Adrenal gland (tissue), 12 donors: Measurements from ENCODE around the gene SLC6A12. TPM values are rescaled to one million over a fixed set of nuclear protein-coding genes. Genes with fewer than 3 reads are reported as not detected.

Source experiments
- DNase-seq, 7 donors: peaks; one replicate each; pipeline ENCODE4 v3.0.0-alpha.2; 2019 to 2020
- H3K27ac ChIP-seq, 5 donors: fragments of 200-600 bp; sonication (generic) in 4 of 5; 1 replicate in 3 of 5; 2 replicates in 2 of 5; pipeline versions ENCODE4 v1.5.1 to v1.8.0; 2016 to 2020; ENCODE audit warnings: mild to moderate bottlenecking in 1 of 5
- H3K27me3 ChIP-seq: fragments of 200-600 bp; 2 replicates; pipeline ENCODE4 v1.8.0; 2021
- H3K36me3 ChIP-seq, 2 donors: fragments of 200-600 bp; replicated peaks in 1 of 2; 1 replicate in 1 of 2; 2 replicates in 1 of 2; pipeline versions ENCODE4 v1.5.1 to v1.8.0; 2018 to 2022
- H3K4me1 ChIP-seq, 2 donors: fragments of 200-600 bp; replicated peaks in 1 of 2; 1 replicate in 1 of 2; 2 replicates in 1 of 2; pipeline versions ENCODE4 v1.5.1 to v1.8.0; 2018 to 2021
- H3K4me3 ChIP-seq, 4 donors: fragments of 200-600 bp; sonication (generic) in 3 of 4; one replicate each; pipeline ENCODE4 v1.5.1; 2016 to 2018
- H3K9me3 ChIP-seq, 3 donors: fragments of 200-600 bp; sonication (generic) in 1 of 3; replicated peaks in 1 of 3; 1 replicate in 2 of 3; 2 replicates in 1 of 3; pipeline versions ENCODE4 v1.5.1 to v1.8.0; 2016 to 2021
- POLR2A ChIP-seq, 2 donors: fragments of 450-650 bp; IDR thresholded peaks; one replicate each; pipeline ENCODE4 v1.6.1; 2017; ENCODE audit warnings: antibody characterized with exemption in 2 of 2, mild to moderate bottlenecking in 2 of 2, moderate library complexity in 1 of 2
- WGBS, 4 donors: extraction: QIAGEN DNeasy Blood & Tissue Kit in 2 of 4; methylation state at CpG; one replicate each; pipeline versions ENCODE4 v1.1.5 to v1.1.7; 2013 to 2017; 5-methylcytosine and 5-hydroxymethylcytosine counted together
- intact Hi-C, 2 donors: fragments of 100-400 bp; cut with DNase I; formaldehyde crosslinking; loops; one replicate each; pipeline versions ENCODE4 v1.14.1 to v1.15.0; 2022 to 2023
- polyA plus RNA-seq, 3 donors: library from polyadenylated mRNA; stranded (reverse); fragments of 200-250 nt in 2 of 3; fragments of 350-450 nt in 1 of 3; fragmentation: Illumina TruSeq in 1 of 3; extraction: RNeasy Lipid Tissue Mini Kit (QIAGEN cat#74804) in 1 of 3; gene quantifications; one replicate each; pipeline ENCODE4 v1.2.3, GENCODE V29; 2013 to 2014
- total RNA-seq, 9 donors: library from RNA; depleted of rRNA in 4 of 9; stranded (reverse); fragments of >200 nt in 4 of 9; fragments of 120-200 nt in 1 of 9; fragmentation: NEBNext Ultra II Directional in 1 of 9; extraction: Animal tissue kit (Norgen Biotek cat#: 25700) in 1 of 9; gene quantifications; one replicate each; pipeline versions ENCODE4 v1.1.0 to v1.2.4, GENCODE V29; 2013 to 2023
- TF ChIP-seq, protein P1 (sequence below), 6 experiments: fragments of 450-650 bp in 4 of 6; fragments of 200-600 bp in 2 of 6; sonication (generic) in 1 of 6; IDR thresholded peaks; 1 replicate in 5 of 6; 2 replicates in 1 of 6; pipeline versions ENCODE4 v1.5.1 to v1.8.0; 2016 to 2021; ENCODE audit warnings: antibody characterized with exemption in 6 of 6, mild to moderate bottlenecking in 2 of 6, moderate library complexity in 1 of 6
- donor health status: healthy with polysubstance abuse.
- donor health status: Bipolar disorder and iron deficiency.
- donor health status: DM: yes; HTN: yes; CAD: no.
- donor health status: DM: no; HTN: no; CAD: no.
- donor health status: DM: no; HTN: no; CAD: no.
- donor health status: DM: yes; HTN: yes; CAD: no.

SLC6A12 gene
- total and polyA plus RNA-seq, 12 donors: 0.33 to 4.3 (median 1.4) TPM

DNA sequence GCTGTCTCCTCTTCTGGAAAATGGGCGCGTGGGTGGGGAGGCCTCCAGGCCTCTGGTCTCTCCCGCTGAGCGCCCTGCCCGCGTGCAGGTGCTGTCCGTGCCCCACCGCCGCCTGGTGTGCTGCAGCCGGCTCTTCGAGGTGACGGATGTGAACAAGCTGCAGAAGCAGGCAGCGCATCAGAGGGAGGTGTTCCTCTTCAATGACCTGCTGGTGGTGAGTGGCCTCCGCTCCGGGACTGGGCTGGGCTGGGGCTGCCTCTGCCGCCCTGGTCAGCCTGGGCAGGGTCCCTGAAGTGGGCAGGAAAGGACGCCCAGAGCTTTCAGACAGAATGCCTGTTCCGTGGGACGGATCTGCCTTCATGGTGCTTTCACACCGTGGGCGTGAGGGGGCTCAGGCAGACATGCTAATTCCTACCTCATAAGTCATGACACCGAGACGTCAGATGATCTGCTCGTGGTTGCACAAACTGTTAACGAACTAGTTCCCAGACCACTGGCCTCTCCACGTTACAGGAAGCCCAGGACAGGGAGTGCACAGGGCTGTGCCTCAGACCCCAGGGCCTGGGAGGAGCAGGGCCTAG lies 50.5 kb downstream of the SLC6A12 start:
- no peak overlapping the region for H3K4me3 ChIP-seq
- no peaks in the 10 kb centered on the region for H3K4me1 ChIP-seq
- DNase-seq: no peak
- 85 to 88% (median 88%) methylated on average over 9 to 26 of the region's 26 CpGs for WGBS, 4 donors
- no peaks in the 10 kb centered on the region for H3K36me3 ChIP-seq
- intact Hi-C loops: no loop called here
- H3K27ac ChIP-seq: no peak overlapping the region
- TF ChIP-seq, protein P1, sequence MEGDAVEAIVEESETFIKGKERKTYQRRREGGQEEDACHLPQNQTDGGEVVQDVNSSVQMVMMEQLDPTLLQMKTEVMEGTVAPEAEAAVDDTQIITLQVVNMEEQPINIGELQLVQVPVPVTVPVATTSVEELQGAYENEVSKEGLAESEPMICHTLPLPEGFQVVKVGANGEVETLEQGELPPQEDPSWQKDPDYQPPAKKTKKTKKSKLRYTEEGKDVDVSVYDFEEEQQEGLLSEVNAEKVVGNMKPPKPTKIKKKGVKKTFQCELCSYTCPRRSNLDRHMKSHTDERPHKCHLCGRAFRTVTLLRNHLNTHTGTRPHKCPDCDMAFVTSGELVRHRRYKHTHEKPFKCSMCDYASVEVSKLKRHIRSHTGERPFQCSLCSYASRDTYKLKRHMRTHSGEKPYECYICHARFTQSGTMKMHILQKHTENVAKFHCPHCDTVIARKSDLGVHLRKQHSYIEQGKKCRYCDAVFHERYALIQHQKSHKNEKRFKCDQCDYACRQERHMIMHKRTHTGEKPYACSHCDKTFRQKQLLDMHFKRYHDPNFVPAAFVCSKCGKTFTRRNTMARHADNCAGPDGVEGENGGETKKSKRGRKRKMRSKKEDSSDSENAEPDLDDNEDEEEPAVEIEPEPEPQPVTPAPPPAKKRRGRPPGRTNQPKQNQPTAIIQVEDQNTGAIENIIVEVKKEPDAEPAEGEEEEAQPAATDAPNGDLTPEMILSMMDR (IDR thresholded peaks at IDR 0.05): no peak
- no peak for TF ChIP-seq POLR2A (IDR thresholded peaks at IDR 0.05)
- no peaks in the 10 kb centered on the region for H3K27me3 ChIP-seq
- no peaks in the 10 kb centered on the region for H3K9me3 ChIP-seq

DNA sequence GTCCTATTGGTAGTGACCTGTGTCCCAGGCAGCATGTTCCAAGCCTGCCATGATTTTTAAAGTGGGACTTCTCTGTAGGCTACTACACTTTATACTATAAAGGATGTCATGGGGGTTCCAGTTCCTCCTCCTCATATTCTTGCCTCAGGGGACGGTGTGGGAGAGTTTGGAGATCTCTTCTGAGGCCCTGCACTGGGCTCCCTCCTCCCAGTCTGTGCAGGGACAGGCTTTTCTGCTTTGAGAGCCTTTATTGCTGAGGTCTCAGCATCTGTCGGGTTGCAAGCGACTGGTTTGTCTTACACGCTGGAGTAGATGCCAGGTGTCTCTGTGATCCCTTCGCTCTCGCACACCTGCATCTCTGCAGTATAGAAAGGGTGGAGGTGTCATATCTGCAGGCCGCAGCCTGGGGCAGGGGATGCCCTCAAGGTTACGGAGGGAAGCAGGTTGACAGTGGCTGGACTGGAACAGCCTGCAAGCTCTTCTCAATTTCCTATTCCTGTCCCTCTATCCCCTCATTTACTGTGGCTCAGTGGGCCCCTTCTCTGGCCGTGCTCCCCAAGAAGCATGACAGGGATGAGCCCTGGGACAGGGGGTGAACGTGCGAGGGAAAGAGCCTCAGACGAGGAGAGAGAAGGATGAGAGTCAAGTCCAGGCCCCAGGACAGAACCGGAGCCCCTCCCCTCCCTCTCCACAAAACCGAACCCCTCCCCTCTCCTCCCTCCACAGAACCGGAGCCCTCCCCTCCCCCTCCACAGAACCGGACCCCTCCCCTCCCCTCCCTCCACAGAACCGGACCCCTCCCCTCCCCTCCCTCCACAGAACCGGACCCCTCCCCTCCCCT lies 51.3 kb downstream of the SLC6A12 start:
- intact Hi-C loops: no loop called here
- no peak for DNase-seq
- WGBS, 4 donors: 74 to 88% (median 76%) methylated on average over 8 to 18 of the region's 18 CpGs
- Histone ChIP-seq H3K27ac (no peak overlapping the region), H3K4me1 (no peaks in the 10 kb centered on the region), H3K27me3 (no peaks in the 10 kb centered on the region), H3K36me3 (no peaks in the 10 kb centered on the region), H3K4me3 (no peak overlapping the region), H3K9me3 (no peaks in the 10 kb centered on the region)
- TF ChIP-seq POLR2A (IDR thresholded peaks at IDR 0.05): no peak
- TF ChIP-seq, protein P1 (IDR thresholded peaks at IDR 0.05): no peak

DNA sequence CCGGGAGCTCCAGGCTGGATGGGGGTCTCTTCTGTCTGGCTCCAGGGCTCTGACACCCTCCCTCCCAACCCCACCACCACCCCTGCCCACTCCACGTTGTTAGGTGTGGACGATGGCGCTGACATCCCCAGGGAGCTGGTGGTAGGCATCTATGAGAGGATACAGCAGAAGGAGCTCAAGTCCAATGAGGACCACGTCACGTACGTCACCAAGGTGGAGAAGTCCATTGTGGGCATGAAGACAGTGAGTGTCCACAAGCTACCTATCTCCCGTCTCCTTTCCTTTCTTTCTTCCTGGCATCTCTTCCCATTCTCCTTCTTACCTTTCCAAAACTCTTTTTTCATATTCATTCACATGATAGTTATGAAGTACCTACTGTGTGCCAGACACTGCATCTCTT lies 52.1 kb downstream of the SLC6A12 start:
- Histone ChIP-seq H3K4me1 (no peaks in the 10 kb centered on the region), H3K36me3 (no peaks in the 10 kb centered on the region), H3K27me3 (no peaks in the 10 kb centered on the region), H3K27ac (no peak overlapping the region), H3K9me3 (no peaks in the 10 kb centered on the region), H3K4me3 (no peak overlapping the region)
- intact Hi-C loops: no loop called here
- DNase-seq: no peak
- no peak for TF ChIP-seq POLR2A (IDR thresholded peaks at IDR 0.05)
- TF ChIP-seq, protein P1 (IDR thresholded peaks at IDR 0.05): no peak
- WGBS, 4 donors: 91 to 95% (median 92%) methylated on average over 7 to 8 of the region's 8 CpGs

DNA sequence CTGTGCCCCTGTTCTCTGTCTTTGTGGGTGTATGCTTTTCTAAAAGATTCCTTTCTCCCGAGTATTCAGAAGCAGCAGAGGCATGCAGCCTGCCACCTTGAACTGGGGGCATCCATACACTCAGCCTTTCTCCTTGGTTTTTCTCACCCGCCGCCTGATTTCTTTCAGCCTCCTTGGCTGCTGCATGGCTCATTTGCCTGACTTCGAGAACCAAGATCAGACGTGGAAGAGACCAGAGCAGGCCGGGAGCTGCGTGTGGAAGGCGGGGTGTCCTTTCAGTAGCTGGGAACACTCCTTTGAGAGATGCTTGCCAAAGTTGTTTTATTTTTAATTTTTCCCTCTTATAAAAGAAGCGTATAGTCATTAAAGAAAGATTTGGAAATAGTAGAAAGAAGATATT lies 53.1 kb downstream of the SLC6A12 start:
- intact Hi-C loops: no loop called here
- 69 to 75% (median 73%) methylated on average over 9 of the region's 9 CpGs for WGBS, 4 donors
- no peak for TF ChIP-seq POLR2A (IDR thresholded peaks at IDR 0.05)
- TF ChIP-seq, protein P1 (IDR thresholded peaks at IDR 0.05): no peak

More for the DNA sequence above, 53.1 kb downstream of the SLC6A12 start:
- DNase-seq: no peak
- H3K27me3 ChIP-seq: no peaks in the 10 kb centered on the region
- H3K4me3 ChIP-seq: no peak overlapping the region
- H3K27ac ChIP-seq: no peak overlapping the region
- no peaks in the 10 kb centered on the region for H3K4me1 ChIP-seq
- H3K36me3 ChIP-seq: no peaks in the 10 kb centered on the region
- H3K9me3 ChIP-seq: no peaks in the 10 kb centered on the region
